ENCODE measurements around the gene SMG6. TPM values are rescaled to one million over a fixed set of nuclear protein-coding genes. Genes with fewer than 3 reads are reported as not detected.

The SMG6 gene
- total and polyA plus RNA-seq, 2 experiments from 2014 or later = 16.8 to 63.1 TPM

DNA sequence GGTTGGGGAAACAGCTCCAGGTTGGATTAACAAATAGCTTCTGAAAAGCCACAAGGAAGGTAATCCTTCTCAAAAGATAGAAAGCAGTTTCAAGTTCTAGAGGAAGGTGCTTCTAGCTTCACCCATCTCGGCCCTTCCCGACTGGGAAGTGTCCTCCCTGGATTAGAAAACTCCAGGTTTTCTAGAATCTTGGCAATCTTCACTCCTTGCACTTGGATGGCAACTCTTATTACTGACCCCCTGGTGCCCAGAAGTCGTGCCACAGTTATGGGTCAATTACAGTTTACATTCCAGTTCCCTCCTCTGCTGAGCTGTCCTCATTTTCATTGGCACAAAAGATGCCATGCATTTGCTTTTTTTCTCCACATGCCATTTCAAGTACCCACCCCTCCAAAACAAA, 65.6 kb downstream of the SMG6 start:
- DNase-seq = peak; percentile 53
- Histone ChIP-seq H3K27ac (peak overlapping the region; percentile 92), H4K20me1 (ENCODE audit: insufficient read depth) (no peaks in the 10 kb centered on the region), H2AFZ (peak overlapping the region; percentile 45; the same call in 1 of the 2 replicates), H3K4me2 (ENCODE audit: unreplicated experiment) (peak overlapping the region; percentile 80), H3K9ac (peak overlapping the region; percentile 77), H3K4me3 (peak overlapping the region; percentile 51), H3K4me1 (ENCODE audit: insufficient read depth) (peaks cover 71% of the 10 kb centered on the region), H3K9me2 (ENCODE audit: insufficient read depth) (no peaks in the 10 kb centered on the region), H3F3A (ENCODE audit: insufficient read depth) (peaks cover 77% of the 10 kb centered on the region), H3K9me3 (ENCODE audit: low read depth) (no peaks in the 10 kb centered on the region), H3K79me2 (ENCODE audit: insufficient read depth) (peaks cover 4% of the 10 kb centered on the region), H3K36me3 (ENCODE audit: low read depth) (no peaks in the 10 kb centered on the region), H3K27me3 (replicated peaks; ENCODE audit: insufficient read depth) (no peaks in the 10 kb centered on the region)
- no peak for TF ChIP-seq EZH2phosphoT487 (IDR thresholded peaks at IDR 0.05; ENCODE audit: insufficient read depth, low read depth)
- TF ChIP-seq EZH2 (IDR thresholded peaks at IDR 0.05; ENCODE audit: insufficient read depth, poor library complexity, severe bottlenecking) = no peak
- 19 to 20% methylated on average over 3 of the region's 3 CpGs for WGBS, 2 experiments (ENCODE audit: low coverage in 1 of 2, low lambda C conversion rate in 2 of 2, missing lambda C conversion rate in 2 of 2)
- in situ Hi-C loops (cut with MboI) = loop anchor here (10.0 kb wide), 1 partner anchor 153 kb away; no protein-coding TSS in a partner anchor

- H3K9me3 ChIP-seq (ENCODE audit: low read depth) = no peaks in the 10 kb centered on the region
- H3K27me3 ChIP-seq (replicated peaks; ENCODE audit: insufficient read depth) = no peaks in the 10 kb centered on the region
- no peaks in the 10 kb centered on the region for H3K79me2 ChIP-seq (ENCODE audit: insufficient read depth)
- H2AFZ ChIP-seq = no peak overlapping the region
- H4K20me1 ChIP-seq (ENCODE audit: insufficient read depth) = no peaks in the 10 kb centered on the region
- H3K36me3 ChIP-seq (ENCODE audit: low read depth) = no peaks in the 10 kb centered on the region
- peak; percentile 60 for DNase-seq
- H3F3A ChIP-seq (ENCODE audit: insufficient read depth) = peaks cover 82% of the 10 kb centered on the region
- peaks cover 75% of the 10 kb centered on the region for H3K4me1 ChIP-seq (ENCODE audit: insufficient read depth)
- no peaks in the 10 kb centered on the region for H3K9me2 ChIP-seq (ENCODE audit: insufficient read depth)
- in situ Hi-C loops (cut with MboI) = loop anchor here (10.0 kb wide), 1 partner anchor 153 kb away; no protein-coding TSS in a partner anchor
- H3K4me3 ChIP-seq = 0 out of 2 replicates have a peak overlapping the region, but pooled peaks have one; percentile 51
- H3K4me2 ChIP-seq (ENCODE audit: unreplicated experiment) = peak overlapping the region; percentile 80
- TF ChIP-seq EZH2 (IDR thresholded peaks at IDR 0.05; ENCODE audit: insufficient read depth, poor library complexity, severe bottlenecking) (no peak), EZH2phosphoT487 (IDR thresholded peaks at IDR 0.05; ENCODE audit: insufficient read depth, low read depth) (no peak)
- H3K27ac ChIP-seq = peak overlapping the region; percentile 92
- 31 to 34% methylated on average over 5 of the region's 5 CpGs for WGBS, 2 experiments (ENCODE audit: low coverage in 1 of 2, low lambda C conversion rate in 2 of 2, missing lambda C conversion rate in 2 of 2)
- peak overlapping the region; percentile 77 for H3K9ac ChIP-seq
Measured at GRCh38 chr17:2237521-2237921, 66.1 kb downstream of the SMG6 start.

- Histone ChIP-seq H3K79me2 (ENCODE audit: insufficient read depth) (no peaks in the 10 kb centered on the region), H3K4me3 (no peak overlapping the region), H3K36me3 (ENCODE audit: low read depth) (no peaks in the 10 kb centered on the region), H3K27ac (peak overlapping the region; percentile 92), H3K9me2 (ENCODE audit: insufficient read depth) (no peaks in the 10 kb centered on the region), H3K4me2 (ENCODE audit: unreplicated experiment) (no peak overlapping the region), H3K9me3 (ENCODE audit: low read depth) (no peaks in the 10 kb centered on the region), H3K27me3 (replicated peaks; ENCODE audit: insufficient read depth) (no peaks in the 10 kb centered on the region), H3K9ac (no peak overlapping the region), H2AFZ (no peak overlapping the region), H3K4me1 (ENCODE audit: insufficient read depth) (peaks cover 80% of the 10 kb centered on the region), H3F3A (ENCODE audit: insufficient read depth) (peaks cover 82% of the 10 kb centered on the region), H4K20me1 (ENCODE audit: insufficient read depth) (no peaks in the 10 kb centered on the region)
- in situ Hi-C loops (cut with MboI) = loop anchor here (10.0 kb wide), 1 partner anchor 151 kb away; no protein-coding TSS in a partner anchor
- TF ChIP-seq EZH2phosphoT487 (IDR thresholded peaks at IDR 0.05; ENCODE audit: insufficient read depth, low read depth) = no peak
- TF ChIP-seq EZH2 (IDR thresholded peaks at IDR 0.05; ENCODE audit: insufficient read depth, poor library complexity, severe bottlenecking) = no peak
- DNase-seq = peak; percentile 70
- WGBS, 2 experiments (ENCODE audit: low coverage in 1 of 2, low lambda C conversion rate in 2 of 2, missing lambda C conversion rate in 2 of 2) = 58 to 61% methylated on average over 6 of the region's 6 CpGs
Measured at GRCh38 chr17:2235792-2236366, 67.7 kb downstream of the SMG6 start.

DNA sequence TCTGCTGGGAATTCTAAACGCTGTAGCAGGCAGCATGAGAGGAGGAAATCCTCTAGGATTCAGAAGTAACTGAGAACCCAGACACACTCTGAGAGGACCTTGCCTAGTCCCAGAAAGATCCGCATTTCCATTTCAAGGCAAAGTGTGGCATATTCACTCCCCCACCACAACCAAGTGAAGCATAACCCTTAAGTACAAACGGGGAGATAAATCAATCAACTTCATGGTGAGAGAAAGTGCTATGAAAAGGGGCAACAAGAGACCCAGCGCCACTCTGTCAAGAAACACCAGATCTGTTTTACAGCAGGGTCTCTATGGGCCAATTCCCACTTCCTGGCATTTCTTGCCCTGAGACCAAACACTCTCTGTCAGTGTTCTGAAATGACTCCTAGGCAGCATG, 68.3 kb downstream of the SMG6 start:
- Histone ChIP-seq H3K9ac (no peak overlapping the region), H3F3A (ENCODE audit: insufficient read depth) (peaks cover 82% of the 10 kb centered on the region), H3K27ac (no peak overlapping the region; the same call in 1 of the 2 replicates), H3K4me1 (ENCODE audit: insufficient read depth) (peaks cover 80% of the 10 kb centered on the region), H4K20me1 (ENCODE audit: insufficient read depth) (no peaks in the 10 kb centered on the region), H3K4me2 (ENCODE audit: unreplicated experiment) (no peak overlapping the region), H3K4me3 (no peak overlapping the region), H3K36me3 (ENCODE audit: low read depth) (no peaks in the 10 kb centered on the region), H3K9me3 (ENCODE audit: low read depth) (no peaks in the 10 kb centered on the region), H3K9me2 (ENCODE audit: insufficient read depth) (no peaks in the 10 kb centered on the region), H3K79me2 (ENCODE audit: insufficient read depth) (no peaks in the 10 kb centered on the region), H2AFZ (no peak overlapping the region), H3K27me3 (replicated peaks; ENCODE audit: insufficient read depth) (no peaks in the 10 kb centered on the region)
- WGBS, 2 experiments (ENCODE audit: low coverage in 1 of 2, low lambda C conversion rate in 2 of 2, missing lambda C conversion rate in 2 of 2) = 78 to 79% methylated on average over 4 of the region's 4 CpGs
- DNase-seq = no peak
- in situ Hi-C loops (cut with MboI) = loop anchor here (10.0 kb wide), 1 partner anchor 150 kb away; no protein-coding TSS in a partner anchor
- TF ChIP-seq EZH2 (IDR thresholded peaks at IDR 0.05; ENCODE audit: insufficient read depth, poor library complexity, severe bottlenecking) (no peak), EZH2phosphoT487 (IDR thresholded peaks at IDR 0.05; ENCODE audit: insufficient read depth, low read depth) (no peak)
